GM23338 (cell line): ENCODE measurements around the gene MPPED2. TPM values are rescaled to one million over a fixed set of nuclear protein-coding genes. Genes with fewer than 3 reads are reported as not detected.

ENCODE experiments used
- ATAC-seq: fragments of 200-7000 bp; cut with Tn5 transposase; 3 replicates; pipeline ENCODE4 v1.9.1; 2020
- DNase-seq: peaks from one replicate; pipeline ENCODE4 v3.0.0-alpha.2; 2015; ENCODE audit warnings: low spot score
- H2AFZ ChIP-seq: fragments of 200-600 bp; sonication (generic); 2 replicates; pipeline ENCODE4 v1.8.0; 2016; ENCODE audit warnings: antibody characterized with exemption, mild to moderate bottlenecking, moderate library complexity
- H3F3A ChIP-seq: fragments of 200-600 bp; sonication (generic); replicated peaks from 2 replicates; pipeline ENCODE4 v1.8.0; 2017; ENCODE audit warnings: antibody characterized with exemption, mixed run types, low read depth
- H3K27ac ChIP-seq: fragments of 200-600 bp; sonication (generic); 2 replicates; pipeline ENCODE4 v1.6.1; 2016; ENCODE audit warnings: low read depth
- H3K27me3 ChIP-seq: fragments of 200-600 bp; sonication (generic); 2 replicates; pipeline ENCODE4 v1.8.0; 2016; ENCODE audit warnings: mild to moderate bottlenecking, mixed run types, moderate library complexity; ENCODE audit not compliant: insufficient read depth
- H3K36me3 ChIP-seq: fragments of 200-600 bp; sonication (generic); 2 replicates; pipeline ENCODE4 v1.8.0; 2016; ENCODE audit warnings: mild to moderate bottlenecking; ENCODE audit not compliant: insufficient read depth
- H3K4me1 ChIP-seq: fragments of 200-600 bp; sonication (generic); 2 replicates; pipeline ENCODE4 v1.8.0; 2016; ENCODE audit warnings: mild to moderate bottlenecking, moderate library complexity; ENCODE audit not compliant: insufficient read depth
- H3K4me2 ChIP-seq: fragments of 200-600 bp; sonication (generic); 2 replicates; pipeline ENCODE4 v1.7.1; 2017; ENCODE audit warnings: mixed run types
- H3K4me3 ChIP-seq: fragments of 200-600 bp; sonication (generic); 2 replicates; pipeline ENCODE4 v1.6.1; 2016; ENCODE audit warnings: mixed run types
- H3K79me2 ChIP-seq: fragments of 200-600 bp; sonication (generic); replicated peaks from 2 replicates; pipeline ENCODE4 v1.8.0; 2017; ENCODE audit warnings: mild to moderate bottlenecking; ENCODE audit not compliant: insufficient read depth
- H3K9me2 ChIP-seq: fragments of 200-600 bp; sonication (generic); 2 replicates; pipeline ENCODE4 v1.8.0; 2017; ENCODE audit not compliant: insufficient read depth
- H4K20me1 ChIP-seq: fragments of 200-600 bp; sonication (generic); replicated peaks from 2 replicates; pipeline ENCODE4 v1.8.0; 2017; ENCODE audit warnings: mild to moderate bottlenecking; ENCODE audit not compliant: insufficient read depth
- H3K27ac Mint-ChIP-seq: 2 replicates; pipeline ENCODE4 v1.8.0; 2020; ENCODE audit warnings: inconsistent platforms, mild to moderate bottlenecking, moderate library complexity, mixed read lengths
- H3K27me3 Mint-ChIP-seq: 3 replicates; pipeline ENCODE4 v1.8.0; 2022; ENCODE audit warnings: low read depth, mild to moderate bottlenecking, moderate library complexity, mixed read lengths, inconsistent platforms; ENCODE audit not compliant: insufficient read depth, poor library complexity
- H3K36me3 Mint-ChIP-seq: 3 replicates; pipeline ENCODE4 v1.8.0; 2021; ENCODE audit warnings: low read depth, mild to moderate bottlenecking, inconsistent platforms, moderate library complexity, mixed read lengths
- H3K4me1 Mint-ChIP-seq: 3 replicates; pipeline ENCODE4 v1.8.0; 2020; ENCODE audit warnings: mild to moderate bottlenecking, inconsistent platforms, mixed read lengths
- H3K4me3 Mint-ChIP-seq: 3 replicates; pipeline ENCODE4 v1.8.0; 2021; ENCODE audit warnings: moderate library complexity, mild to moderate bottlenecking, inconsistent platforms, mixed read lengths
- H3K9me3 Mint-ChIP-seq: 3 replicates; pipeline ENCODE4 v1.8.0; 2020; ENCODE audit warnings: moderate library complexity, mild to moderate bottlenecking, inconsistent platforms, mixed read lengths
- CREB1 ChIP-seq: fragments of 250-450 bp; sonication (Bioruptor Pico); IDR thresholded peaks from 2 replicates; pipeline ENCODE4 v1.5.0; 2020; ENCODE audit warnings: low read depth, mild to moderate bottlenecking, moderate library complexity
- CTCF ChIP-seq, 2 experiments: fragments of 200-600 bp in 1 of 2; sonication (generic) in 1 of 2; conservative IDR thresholded peaks; 2 replicates each; pipeline versions ENCODE4 v1.5.1 to v1.6.1; 2016 to 2017; ENCODE audit warnings: antibody characterized with exemption in 2 of 2, low read depth in 2 of 2, mild to moderate bottlenecking in 2 of 2, moderate library complexity in 1 of 2
- EZH2 ChIP-seq: fragments of 200-600 bp; sonication (generic); IDR thresholded peaks from one replicate; pipeline ENCODE4 v1.8.0; 2017; ENCODE audit warnings: antibody characterized with exemption, mild to moderate bottlenecking, low read depth; ENCODE audit not compliant: unreplicated experiment
- EZH2phosphoT487 ChIP-seq: fragments of 200-600 bp; sonication (generic); IDR thresholded peaks from one replicate; pipeline ENCODE4 v1.8.1; 2018; ENCODE audit warnings: antibody characterized with exemption; ENCODE audit not compliant: unreplicated experiment
- NANOG ChIP-seq: IDR thresholded peaks from 2 replicates; pipeline ENCODE4 v1.6.1; 2016; ENCODE audit warnings: antibody characterized with exemption, borderline replicate concordance
- POLR2AphosphoS5 ChIP-seq: IDR thresholded peaks from 2 replicates; pipeline ENCODE4 v1.6.1; 2016; ENCODE audit warnings: antibody characterized with exemption, low read depth
- STAT1 ChIP-seq: IDR thresholded peaks from one replicate; pipeline ENCODE4 v1.6.1; 2016; ENCODE audit warnings: antibody characterized with exemption; ENCODE audit not compliant: unreplicated experiment
- ZNF114 ChIP-seq: fragments of 250-450 bp; sonication (Bioruptor Pico); IDR thresholded peaks from 2 replicates; pipeline ENCODE4 v1.5.0; 2020; ENCODE audit warnings: mild to moderate bottlenecking, moderate library complexity
- ZNF331 ChIP-seq: fragments of 250-450 bp; sonication (Bioruptor Pico); IDR thresholded peaks from 2 replicates; pipeline ENCODE4 v1.5.0; 2020; ENCODE audit warnings: low read depth, mild to moderate bottlenecking, moderate library complexity
- polyA plus RNA-seq: library from polyadenylated mRNA; unstranded; fragments of >200 nt; fragmentation: Nextera tagmentation; extraction: Ambion mirVana; gene quantifications from 2 replicates; pipeline ENCODE4 v1.2.1, GENCODE V29; 2016
- total RNA-seq: library from RNA; depleted of rRNA; stranded (reverse); fragments of >200 nt; shearing (Covaris generic); gene quantifications from 2 replicates; pipeline ENCODE4 v1.2.3, GENCODE V29; 2014
- TF ChIP-seq, protein P1 (sequence below): IDR thresholded peaks from 2 replicates; pipeline ENCODE4 v1.6.1; 2016; ENCODE audit warnings: antibody characterized with exemption
- TF ChIP-seq, protein P2 (sequence below): IDR thresholded peaks from one replicate; pipeline ENCODE4 v1.6.1; 2018; ENCODE audit warnings: antibody characterized with exemption; ENCODE audit not compliant: unreplicated experiment

The MPPED2 gene
- total and polyA plus RNA-seq, 2 experiments from 2014 or later: 4.4 to 6.8 TPM

- Histone ChIP-seq H3F3A (no peaks in the 10 kb centered on the region), H3K4me3 (no peak overlapping the region), H3K4me1 (peaks cover 6% of the 10 kb centered on the region; the same call in 1 of the 2 replicates), H3K9me2 (no peaks in the 10 kb centered on the region; the same call in 1 of the 2 replicates), H3K27me3 (peaks cover 38% of the 10 kb centered on the region), H2AFZ (no peak overlapping the region), H3K4me2 (peak overlapping the region; percentile 25; the same call in 1 of the 2 replicates), H3K79me2 (no peaks in the 10 kb centered on the region), H3K36me3 (no peaks in the 10 kb centered on the region), H4K20me1 (no peaks in the 10 kb centered on the region; the same call in 1 of the 2 replicates), H3K27ac (no peak overlapping the region)
- peak; percentile 99 for ATAC-seq
- Mint-ChIP-seq H3K4me3 (no peak overlapping the region), H3K27ac (no peak overlapping the region; the same call in 1 of the 2 replicates), H3K9me3 (no peaks in the 10 kb centered on the region), H3K36me3 (no peaks in the 10 kb centered on the region), H3K4me1 (peaks cover 13% of the 10 kb centered on the region), H3K27me3 (peaks cover 6% of the 10 kb centered on the region)
- TF ChIP-seq POLR2AphosphoS5 (0 out of 2 replicates have a peak, but pooled peaks have one; percentile 17), EZH2 (no peak)
- DNase-seq: peak; percentile 78
Observed at GRCh38 chr11:30406978-30407762, 179.0 kb downstream of the MPPED2 start.

DNA sequence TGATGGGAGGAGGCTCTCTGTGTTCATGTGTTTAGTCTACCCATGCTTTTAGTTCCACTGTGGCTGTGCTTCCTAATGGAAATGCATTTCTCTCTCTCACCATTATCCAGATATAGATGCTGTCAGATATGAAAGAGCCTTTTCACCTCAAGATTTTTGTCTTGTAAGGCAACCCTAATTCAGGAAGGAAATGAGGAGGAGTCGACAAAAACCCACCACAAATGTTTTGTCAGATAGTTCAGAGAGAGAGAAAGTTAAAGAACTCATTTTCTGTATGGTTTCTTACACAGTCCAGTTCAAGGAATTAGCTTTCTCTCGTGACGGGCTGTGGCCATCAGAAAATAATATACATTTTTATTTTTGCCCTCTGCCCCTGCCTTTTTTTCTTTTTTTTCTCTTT, 180.8 kb downstream of the MPPED2 start:
- Histone ChIP-seq H3K4me3 (no peak overlapping the region), H3F3A (no peaks in the 10 kb centered on the region), H3K27ac (no peak overlapping the region), H3K9me2 (no peaks in the 10 kb centered on the region; the same call in 1 of the 2 replicates), H3K4me2 (no peak overlapping the region), H3K27me3 (peaks cover 38% of the 10 kb centered on the region), H2AFZ (no peak overlapping the region), H3K36me3 (no peaks in the 10 kb centered on the region), H3K4me1 (peaks cover 6% of the 10 kb centered on the region; the same call in 1 of the 2 replicates), H4K20me1 (no peaks in the 10 kb centered on the region; the same call in 1 of the 2 replicates), H3K79me2 (no peaks in the 10 kb centered on the region)
- DNase-seq (no peak), ATAC-seq (no peak)
- no peak overlapping the region for H3K4me3 Mint-ChIP-seq
- H3K27ac Mint-ChIP-seq: no peak overlapping the region
- H3K36me3 Mint-ChIP-seq: no peaks in the 10 kb centered on the region
- no peaks in the 10 kb centered on the region for H3K9me3 Mint-ChIP-seq
- H3K4me1 Mint-ChIP-seq: peaks cover 11% of the 10 kb centered on the region
- H3K27me3 Mint-ChIP-seq: peaks cover 6% of the 10 kb centered on the region
- TF ChIP-seq, protein P1, sequence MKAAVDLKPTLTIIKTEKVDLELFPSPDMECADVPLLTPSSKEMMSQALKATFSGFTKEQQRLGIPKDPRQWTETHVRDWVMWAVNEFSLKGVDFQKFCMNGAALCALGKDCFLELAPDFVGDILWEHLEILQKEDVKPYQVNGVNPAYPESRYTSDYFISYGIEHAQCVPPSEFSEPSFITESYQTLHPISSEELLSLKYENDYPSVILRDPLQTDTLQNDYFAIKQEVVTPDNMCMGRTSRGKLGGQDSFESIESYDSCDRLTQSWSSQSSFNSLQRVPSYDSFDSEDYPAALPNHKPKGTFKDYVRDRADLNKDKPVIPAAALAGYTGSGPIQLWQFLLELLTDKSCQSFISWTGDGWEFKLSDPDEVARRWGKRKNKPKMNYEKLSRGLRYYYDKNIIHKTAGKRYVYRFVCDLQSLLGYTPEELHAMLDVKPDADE: no peak
- no peak for TF ChIP-seq STAT1
- no peak for TF ChIP-seq CREB1 (CRISPR knock-in tag)
- no peak for TF ChIP-seq EZH2phosphoT487
- no peak for TF ChIP-seq ZNF331 (CRISPR knock-in tag)
- TF ChIP-seq ZNF114: no peak
- TF ChIP-seq, protein P2, sequence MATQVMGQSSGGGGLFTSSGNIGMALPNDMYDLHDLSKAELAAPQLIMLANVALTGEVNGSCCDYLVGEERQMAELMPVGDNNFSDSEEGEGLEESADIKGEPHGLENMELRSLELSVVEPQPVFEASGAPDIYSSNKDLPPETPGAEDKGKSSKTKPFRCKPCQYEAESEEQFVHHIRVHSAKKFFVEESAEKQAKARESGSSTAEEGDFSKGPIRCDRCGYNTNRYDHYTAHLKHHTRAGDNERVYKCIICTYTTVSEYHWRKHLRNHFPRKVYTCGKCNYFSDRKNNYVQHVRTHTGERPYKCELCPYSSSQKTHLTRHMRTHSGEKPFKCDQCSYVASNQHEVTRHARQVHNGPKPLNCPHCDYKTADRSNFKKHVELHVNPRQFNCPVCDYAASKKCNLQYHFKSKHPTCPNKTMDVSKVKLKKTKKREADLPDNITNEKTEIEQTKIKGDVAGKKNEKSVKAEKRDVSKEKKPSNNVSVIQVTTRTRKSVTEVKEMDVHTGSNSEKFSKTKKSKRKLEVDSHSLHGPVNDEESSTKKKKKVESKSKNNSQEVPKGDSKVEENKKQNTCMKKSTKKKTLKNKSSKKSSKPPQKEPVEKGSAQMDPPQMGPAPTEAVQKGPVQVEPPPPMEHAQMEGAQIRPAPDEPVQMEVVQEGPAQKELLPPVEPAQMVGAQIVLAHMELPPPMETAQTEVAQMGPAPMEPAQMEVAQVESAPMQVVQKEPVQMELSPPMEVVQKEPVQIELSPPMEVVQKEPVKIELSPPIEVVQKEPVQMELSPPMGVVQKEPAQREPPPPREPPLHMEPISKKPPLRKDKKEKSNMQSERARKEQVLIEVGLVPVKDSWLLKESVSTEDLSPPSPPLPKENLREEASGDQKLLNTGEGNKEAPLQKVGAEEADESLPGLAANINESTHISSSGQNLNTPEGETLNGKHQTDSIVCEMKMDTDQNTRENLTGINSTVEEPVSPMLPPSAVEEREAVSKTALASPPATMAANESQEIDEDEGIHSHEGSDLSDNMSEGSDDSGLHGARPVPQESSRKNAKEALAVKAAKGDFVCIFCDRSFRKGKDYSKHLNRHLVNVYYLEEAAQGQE: no peak
- TF ChIP-seq NANOG: no peak
- TF ChIP-seq POLR2AphosphoS5: no peak
- TF ChIP-seq CTCF (conservative IDR thresholded peaks at IDR 0.05; ENCODE audit: low read depth in 2 of 2): no peak
- TF ChIP-seq EZH2: no peak
